ENCODE measurements around the gene GFER.
"Not testable (repeated sequence)": the region's sequence is repeated elsewhere in the genome, so short reads cannot be mapped to it uniquely, and the experiment has no call there.

Gene GFER

GRCh38 chr16:2008631-2009163 lies 24.7 kb downstream of the GFER start:
- DNase-seq = peak; percentile 15

- no peak for DNase-seq
Measured at GRCh38 chr16:2009164-2009711, 25.2 kb downstream of the GFER start.

- DNase-seq = peak; percentile 70
Measured at GRCh38 chr16:2009791-2010510, 26.0 kb downstream of the GFER start, which contains the start of gene ZNF598. ZNF598 (minus strand) TSS chr16:2009821.

GRCh38 chr16:2011726-2012125 lies 27.7 kb downstream of the GFER start:
- not testable (repeated sequence) for DNase-seq

GRCh38 chr16:2013527-2013926 lies 29.5 kb downstream of the GFER start:
- DNase-seq = no peak

- DNase-seq = no peak
Measured at GRCh38 chr16:2015117-2015946, 31.3 kb downstream of the GFER start.

- DNase-seq = no peak
Measured at GRCh38 chr16:2015947-2016208, 31.9 kb downstream of the GFER start.

- DNase-seq = no peak
Measured at GRCh38 chr16:2016407-2016922, 32.5 kb downstream of the GFER start.

GRCh38 chr16:2019518-2019920 lies 35.5 kb downstream of the GFER start, which contains the start of gene NPW:
NPW (plus strand) TSS chr16:2019785.
- DNase-seq = no peak

GRCh38 chr16:2019921-2020831 lies 36.2 kb downstream of the GFER start:
- no peak for DNase-seq

GRCh38 chr16:2022723-2023091 lies 38.7 kb downstream of the GFER start:
- no peak for DNase-seq

- peak; percentile 90 for DNase-seq
Measured at GRCh38 chr16:2023092-2024031, 39.4 kb downstream of the GFER start.

GRCh38 chr16:2024032-2024420 lies 40.0 kb downstream of the GFER start:
- DNase-seq = no peak

- no peak for DNase-seq
Measured at GRCh38 chr16:2025251-2025650, 41.3 kb downstream of the GFER start.

- DNase-seq = no peak
Measured at GRCh38 chr16:2025878-2026460, 42.0 kb downstream of the GFER start.

GRCh38 chr16:2026461-2027023 lies 42.5 kb downstream of the GFER start, which contains the start of gene NHERF2:
NHERF2 (plus strand) TSS chr16:2026902; CDS start chr16:2027006, 104 bp downstream.
- DNase-seq = no peak

GRCh38 chr16:2027024-2028010 lies 43.3 kb downstream of the GFER start:
- no peak for DNase-seq

GRCh38 chr16:2028146-2028545 lies 44.2 kb downstream of the GFER start:
- DNase-seq = no peak

GRCh38 chr16:2028620-2029220 lies 44.7 kb downstream of the GFER start:
- DNase-seq = no peak

Data from CD4-positive, alpha-beta T cell treated with Interleukin-4 for 4 hours (primary cell).